Gastroesophageal sphincter (tissue), 3 donors: ENCODE data around the gene PRAMEF13.

Experiments used
- CTCF ChIP-seq, 4 experiments: fragments of 200-600 bp in 2 of 4; fragments of 450-650 bp in 2 of 4; sonication (generic) in 1 of 4; IDR thresholded peaks; one replicate each; pipeline ENCODE4 v1.5.1; 2017 to 2019; ENCODE audit warnings: antibody characterized with exemption in 4 of 4, mild to moderate bottlenecking in 2 of 4, moderate library complexity in 2 of 4
- POLR2A ChIP-seq, 2 donors: fragments of 450-650 bp; IDR thresholded peaks; one replicate each; pipeline ENCODE4 v1.6.1; 2017; ENCODE audit warnings: antibody characterized with exemption in 2 of 2, mild to moderate bottlenecking in 2 of 2, moderate library complexity in 1 of 2

- no peak for TF ChIP-seq CTCF (IDR thresholded peaks at IDR 0.05)
- no peak for TF ChIP-seq POLR2A (IDR thresholded peaks at IDR 0.05)
Observed at GRCh38 chr1:13224480-13225060, 23.4 kb upstream of the PRAMEF13 start.
